ENCODE measurements around the gene RNF13. TPM values are rescaled to one million over a fixed set of nuclear protein-coding genes. Genes with fewer than 3 reads are reported as not detected.

The RNF13 gene
- total RNA-seq, 4 donors from 2014 or later: 62.3 to 106 (median 91.1) TPM

GRCh38 chr3:149983628-149984027 lies 170.6 kb downstream of the RNF13 start:
- 90 to 92% methylated on average over 4 of the region's 4 CpGs for WGBS, 2 donors (ENCODE audit: low coverage in 1 of 2)
- no peak for TF ChIP-seq POLR2A (IDR thresholded peaks at IDR 0.05)
- no peak for TF ChIP-seq CTCF (IDR thresholded peaks at IDR 0.05)
- no peak for TF ChIP-seq EP300 (IDR thresholded peaks at IDR 0.05)
- TF ChIP-seq POLR2AphosphoS5 (IDR thresholded peaks at IDR 0.05): no peak
- H3K27ac ChIP-seq: no peak overlapping the region
- ATAC-seq: no peak
- no peaks in the 10 kb centered on the region for H3K27me3 ChIP-seq
- H3K4me3 ChIP-seq: no peak overlapping the region
- no peaks in the 10 kb centered on the region for H3K9me3 ChIP-seq
- H3K36me3 ChIP-seq: no peaks in the 10 kb centered on the region
- peaks cover 0 to 1% (median 0%) of the 10 kb centered on the region in 3 donors for H3K4me1 ChIP-seq

GRCh38 chr3:149989307-149989706 lies 176.3 kb downstream of the RNF13 start:
- H3K36me3 ChIP-seq: no peaks in the 10 kb centered on the region
- no peak overlapping the region for H3K4me3 ChIP-seq
- no peak for ATAC-seq
- H3K27me3 ChIP-seq: no peaks in the 10 kb centered on the region
- TF ChIP-seq CTCF (IDR thresholded peaks at IDR 0.05) (no peak), POLR2AphosphoS5 (IDR thresholded peaks at IDR 0.05) (no peak), EP300 (IDR thresholded peaks at IDR 0.05) (no peak), POLR2A (IDR thresholded peaks at IDR 0.05) (no peak)
- no peaks in the 10 kb centered on the region for H3K4me1 ChIP-seq
- H3K9me3 ChIP-seq: peaks cover 0 to 2% (median 0%) of the 10 kb centered on the region in 3 donors
- no peak overlapping the region for H3K27ac ChIP-seq
- 64 to 85% methylated on average over 2 of the region's 2 CpGs for WGBS, 2 donors (ENCODE audit: low coverage in 1 of 2)

- H3K27me3 ChIP-seq: no peaks in the 10 kb centered on the region
- ATAC-seq: no peak
- TF ChIP-seq POLR2A (IDR thresholded peaks at IDR 0.05) (no peak), POLR2AphosphoS5 (IDR thresholded peaks at IDR 0.05) (no peak), CTCF (IDR thresholded peaks at IDR 0.05) (no peak), EP300 (IDR thresholded peaks at IDR 0.05) (no peak)
- no peaks in the 10 kb centered on the region for H3K4me1 ChIP-seq
- H3K4me3 ChIP-seq: no peak overlapping the region
- peaks cover 0 to 13% (median 0%) of the 10 kb centered on the region in 3 donors for H3K9me3 ChIP-seq
- 73 to 75% methylated on average over 1 of the region's 1 CpG for WGBS, 2 donors (ENCODE audit: low coverage in 1 of 2)
- H3K36me3 ChIP-seq: no peaks in the 10 kb centered on the region
- H3K27ac ChIP-seq: no peak overlapping the region
Observed at GRCh38 chr3:149990423-149990948, 177.5 kb downstream of the RNF13 start.

- Histone ChIP-seq H3K36me3 (no peaks in the 10 kb centered on the region), H3K9me3 (peaks cover 0 to 13% (median 0%) of the 10 kb centered on the region in 3 donors), H3K27me3 (no peaks in the 10 kb centered on the region), H3K4me1 (no peaks in the 10 kb centered on the region), H3K4me3 (no peak overlapping the region), H3K27ac (no peak overlapping the region)
- no CpG with 5 or more reads among the region's 4 CpGs for WGBS, 2 donors (ENCODE audit: low coverage in 1 of 2)
- TF ChIP-seq CTCF (IDR thresholded peaks at IDR 0.05): no peak
- no peak for TF ChIP-seq POLR2AphosphoS5 (IDR thresholded peaks at IDR 0.05)
- no peak for TF ChIP-seq POLR2A (IDR thresholded peaks at IDR 0.05)
- no peak for TF ChIP-seq EP300 (IDR thresholded peaks at IDR 0.05)
- ATAC-seq: no peak
Observed at GRCh38 chr3:149992416-149993058, 179.5 kb downstream of the RNF13 start.

GRCh38 chr3:149998946-149999345 lies 185.9 kb downstream of the RNF13 start:
- WGBS, 2 donors (ENCODE audit: low coverage in 1 of 2): 80 to 100% methylated on average over 1 of the region's 1 CpG

More at GRCh38 chr3:149998946-149999345, 185.9 kb downstream of the RNF13 start:
- Histone ChIP-seq H3K27ac (no peak overlapping the region), H3K4me1 (no peaks in the 10 kb centered on the region), H3K4me3 (no peak overlapping the region), H3K36me3 (no peaks in the 10 kb centered on the region), H3K9me3 (peaks cover 0 to 19% (median 0%) of the 10 kb centered on the region in 3 donors), H3K27me3 (no peaks in the 10 kb centered on the region)
- TF ChIP-seq EP300 (IDR thresholded peaks at IDR 0.05) (no peak), POLR2AphosphoS5 (IDR thresholded peaks at IDR 0.05) (no peak), POLR2A (IDR thresholded peaks at IDR 0.05) (no peak), CTCF (IDR thresholded peaks at IDR 0.05) (no peak)
- no peak for ATAC-seq
